ENCODE measurements around the gene CLHC1. TPM values are rescaled to one million over a fixed set of nuclear protein-coding genes. Genes with fewer than 3 reads are reported as not detected.

Gene CLHC1
- total RNA-seq, 1 donor from 2014 or later: 8.6 TPM

- TF ChIP-seq, protein P1, sequence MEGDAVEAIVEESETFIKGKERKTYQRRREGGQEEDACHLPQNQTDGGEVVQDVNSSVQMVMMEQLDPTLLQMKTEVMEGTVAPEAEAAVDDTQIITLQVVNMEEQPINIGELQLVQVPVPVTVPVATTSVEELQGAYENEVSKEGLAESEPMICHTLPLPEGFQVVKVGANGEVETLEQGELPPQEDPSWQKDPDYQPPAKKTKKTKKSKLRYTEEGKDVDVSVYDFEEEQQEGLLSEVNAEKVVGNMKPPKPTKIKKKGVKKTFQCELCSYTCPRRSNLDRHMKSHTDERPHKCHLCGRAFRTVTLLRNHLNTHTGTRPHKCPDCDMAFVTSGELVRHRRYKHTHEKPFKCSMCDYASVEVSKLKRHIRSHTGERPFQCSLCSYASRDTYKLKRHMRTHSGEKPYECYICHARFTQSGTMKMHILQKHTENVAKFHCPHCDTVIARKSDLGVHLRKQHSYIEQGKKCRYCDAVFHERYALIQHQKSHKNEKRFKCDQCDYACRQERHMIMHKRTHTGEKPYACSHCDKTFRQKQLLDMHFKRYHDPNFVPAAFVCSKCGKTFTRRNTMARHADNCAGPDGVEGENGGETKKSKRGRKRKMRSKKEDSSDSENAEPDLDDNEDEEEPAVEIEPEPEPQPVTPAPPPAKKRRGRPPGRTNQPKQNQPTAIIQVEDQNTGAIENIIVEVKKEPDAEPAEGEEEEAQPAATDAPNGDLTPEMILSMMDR (conservative IDR thresholded peaks at IDR 0.05; ENCODE audit: low read depth, low read length): no peak
- no peak for DNase-seq (ENCODE audit: low read depth)
- no peak overlapping the region for H3K4me3 ChIP-seq (ENCODE audit: low read depth, low read length)
Observed at GRCh38 chr2:55142518-55142917, 89.6 kb downstream of the CLHC1 start.

- no peak overlapping the region for H3K4me3 ChIP-seq (ENCODE audit: low read depth, low read length)
- TF ChIP-seq, protein P1 (conservative IDR thresholded peaks at IDR 0.05; ENCODE audit: low read depth, low read length): no peak
- no peak for DNase-seq (ENCODE audit: low read depth)
Observed at GRCh38 chr2:55141572-55142413, 90.3 kb downstream of the CLHC1 start.

DNA sequence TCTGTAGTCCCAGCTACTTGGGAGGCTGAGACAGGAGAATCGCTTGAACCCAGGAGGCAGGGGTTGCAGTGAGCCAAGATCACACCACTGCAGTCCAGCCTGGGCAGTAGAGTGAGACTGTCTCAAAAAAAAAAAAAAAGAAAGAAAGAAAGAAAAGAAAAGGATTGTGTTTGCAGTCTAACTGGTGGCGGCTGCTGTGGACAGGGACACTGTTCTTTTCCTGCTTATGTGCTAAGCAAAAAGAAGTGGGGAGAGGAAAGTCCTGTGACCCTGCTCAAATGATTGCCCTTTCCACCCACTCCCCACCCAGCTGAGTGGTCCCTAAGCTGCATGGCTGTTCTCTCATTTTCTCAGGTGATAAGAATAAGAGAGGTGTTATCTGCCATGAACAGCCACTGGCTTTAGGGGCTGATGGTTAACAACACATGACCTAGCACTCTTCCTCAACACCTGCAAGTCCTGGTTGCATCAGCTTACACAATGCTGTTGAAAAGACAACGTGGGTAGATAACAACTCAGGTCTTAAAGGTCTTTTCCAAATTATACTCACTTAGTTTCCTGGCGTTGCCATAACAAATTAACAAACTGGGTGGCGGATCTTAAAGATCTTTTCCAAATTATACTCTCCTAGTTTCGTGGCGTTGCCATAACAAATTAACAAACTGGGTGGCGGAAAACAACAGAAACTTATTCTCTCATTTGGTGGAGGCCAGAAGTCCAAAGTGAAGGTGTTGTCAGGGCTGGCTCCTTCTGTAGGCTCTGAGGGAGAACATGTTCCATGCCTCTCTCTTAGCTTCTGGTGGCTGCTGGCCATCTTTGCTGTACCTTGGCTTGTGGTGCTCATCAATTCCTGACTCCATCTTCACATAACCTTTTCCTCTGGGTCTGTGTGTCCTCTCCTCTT, 91.5 kb downstream of the CLHC1 start:
- no peak overlapping the region for H3K4me3 ChIP-seq (ENCODE audit: low read depth, low read length)
- DNase-seq (ENCODE audit: low read depth): no peak
- TF ChIP-seq, protein P1 (conservative IDR thresholded peaks at IDR 0.05; ENCODE audit: low read depth, low read length): no peak

DNA sequence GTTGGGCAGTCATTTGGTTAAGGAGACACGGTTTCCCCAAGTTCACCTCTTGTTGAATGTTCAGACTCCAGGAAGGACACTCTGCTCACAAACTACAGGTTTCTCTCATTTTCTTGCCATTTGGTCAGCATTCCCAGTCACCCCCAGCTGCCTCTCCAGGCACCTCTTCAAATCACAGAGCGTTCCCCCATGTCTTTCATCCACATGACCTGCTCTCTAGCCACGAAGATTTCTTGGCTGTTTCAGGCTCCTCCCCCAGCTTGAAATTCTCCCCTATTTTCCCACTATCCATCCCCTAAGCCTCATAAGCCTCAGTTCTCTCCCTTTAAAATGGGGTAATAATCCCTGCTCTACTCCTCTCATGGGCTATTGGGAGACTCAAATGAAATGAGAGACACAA, 92.8 kb downstream of the CLHC1 start:
- TF ChIP-seq, protein P1 (conservative IDR thresholded peaks at IDR 0.05; ENCODE audit: low read depth, low read length): no peak
- DNase-seq (ENCODE audit: low read depth): no peak
- H3K4me3 ChIP-seq (ENCODE audit: low read depth, low read length): no peak overlapping the region

- DNase-seq (ENCODE audit: low read depth): no peak
- H3K4me3 ChIP-seq (ENCODE audit: low read depth, low read length): no peak overlapping the region
- TF ChIP-seq, protein P1 (conservative IDR thresholded peaks at IDR 0.05; ENCODE audit: low read depth, low read length): no peak
Observed at GRCh38 chr2:55138882-55139229, 93.2 kb downstream of the CLHC1 start.

- DNase-seq (ENCODE audit: low read depth): no peak
- H3K4me3 ChIP-seq (ENCODE audit: low read depth, low read length): no peak overlapping the region
- TF ChIP-seq, protein P1 (conservative IDR thresholded peaks at IDR 0.05; ENCODE audit: low read depth, low read length): no peak
Observed at GRCh38 chr2:55138014-55138881, 93.8 kb downstream of the CLHC1 start.
